ENCODE results near the gene PRUNE2.

The PRUNE2 gene

DNA sequence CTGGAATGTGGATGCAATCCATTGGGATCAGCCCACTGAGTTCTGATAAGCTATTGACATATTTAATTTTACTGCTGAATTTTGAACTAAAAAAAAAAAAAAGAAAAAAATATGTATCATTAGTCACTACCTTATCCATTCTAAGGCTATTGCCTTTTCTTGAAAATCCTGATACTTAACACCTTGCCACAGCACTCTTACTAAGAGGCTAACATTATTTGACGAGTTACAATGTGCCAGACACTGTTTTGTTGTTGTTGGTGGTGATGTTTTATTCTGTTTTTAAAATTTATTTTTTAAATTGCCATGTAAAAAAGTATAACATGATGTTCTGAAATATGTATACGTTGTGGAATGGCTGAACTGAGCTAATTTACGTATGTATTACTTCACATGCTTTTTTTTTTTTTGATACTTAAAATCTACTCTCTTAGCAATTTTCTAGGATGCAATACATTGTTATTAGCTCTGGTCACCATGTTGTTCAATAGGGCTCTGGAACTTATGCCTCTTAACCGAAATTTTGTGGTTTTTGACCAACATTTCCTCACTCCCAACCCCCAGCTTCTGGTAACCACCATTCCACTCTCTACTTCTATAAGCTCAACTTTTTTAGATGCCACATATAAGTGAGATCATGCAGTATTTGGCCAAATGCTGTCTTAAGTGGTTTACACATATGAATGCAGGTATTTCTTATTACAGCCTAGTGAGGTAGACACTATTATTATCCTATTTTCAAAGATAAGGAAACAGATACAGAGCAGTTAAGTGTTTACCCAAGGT, 276.5 kb downstream of the PRUNE2 start:
- Histone ChIP-seq H3K27ac (ENCODE audit: insufficient read depth, low read depth, low read length, poor library complexity, severe bottlenecking) (no peak overlapping the region), H3K9me3 (ENCODE audit: control insufficient read depth, low read length) (no peaks in the 10 kb centered on the region), H3K4me3 (ENCODE audit: insufficient read depth, low read depth, low read length) (no peak overlapping the region), H3K36me3 (ENCODE audit: control insufficient read depth, insufficient read depth, low read length) (no peaks in the 10 kb centered on the region), H3K4me1 (ENCODE audit: control insufficient read depth, insufficient read depth, low read length) (peaks cover 3% of the 10 kb centered on the region), H3K27me3 (ENCODE audit: control insufficient read depth, insufficient read depth, low read length, poor library complexity, severe bottlenecking) (no peaks in the 10 kb centered on the region)
- WGBS, 2 experiments, result 88 to 94% methylated on average over 3 of the region's 4 CpGs

GRCh38 chr9:76628155-76628554, 277.8 kb downstream of the PRUNE2 start:
- peaks cover 8% of the 10 kb centered on the region for H3K4me1 ChIP-seq (ENCODE audit: control insufficient read depth, insufficient read depth, low read length)
- H3K27me3 ChIP-seq (ENCODE audit: control insufficient read depth, insufficient read depth, low read length, poor library complexity, severe bottlenecking), result no peaks in the 10 kb centered on the region
- H3K4me3 ChIP-seq (ENCODE audit: insufficient read depth, low read depth, low read length), result no peak overlapping the region
- H3K9me3 ChIP-seq (ENCODE audit: control insufficient read depth, low read length), result no peaks in the 10 kb centered on the region
- 95 to 97% methylated on average over 4 to 5 of the region's 5 CpGs for WGBS, 2 experiments
- no peak overlapping the region for H3K27ac ChIP-seq (ENCODE audit: insufficient read depth, low read depth, low read length, poor library complexity, severe bottlenecking)
- H3K36me3 ChIP-seq (ENCODE audit: control insufficient read depth, insufficient read depth, low read length), result no peaks in the 10 kb centered on the region

GRCh38 chr9:76626980-76627379, 278.9 kb downstream of the PRUNE2 start:
- whole genome bisulfite sequencing, 2 experiments, result 95 to 97% methylated on average over 4 to 6 of the region's 7 CpGs
- H3K27me3 ChIP-seq (ENCODE audit: control insufficient read depth, insufficient read depth, low read length, poor library complexity, severe bottlenecking), result no peaks in the 10 kb centered on the region
- H3K4me3 ChIP-seq (ENCODE audit: insufficient read depth, low read depth, low read length), result no peak overlapping the region
- no peaks in the 10 kb centered on the region for H3K9me3 ChIP-seq (ENCODE audit: control insufficient read depth, low read length)
- peaks cover 8% of the 10 kb centered on the region for H3K4me1 ChIP-seq (ENCODE audit: control insufficient read depth, insufficient read depth, low read length)
- no peak overlapping the region for H3K27ac ChIP-seq (ENCODE audit: insufficient read depth, low read depth, low read length, poor library complexity, severe bottlenecking)
- H3K36me3 ChIP-seq (ENCODE audit: control insufficient read depth, insufficient read depth, low read length), result no peaks in the 10 kb centered on the region

DNA sequence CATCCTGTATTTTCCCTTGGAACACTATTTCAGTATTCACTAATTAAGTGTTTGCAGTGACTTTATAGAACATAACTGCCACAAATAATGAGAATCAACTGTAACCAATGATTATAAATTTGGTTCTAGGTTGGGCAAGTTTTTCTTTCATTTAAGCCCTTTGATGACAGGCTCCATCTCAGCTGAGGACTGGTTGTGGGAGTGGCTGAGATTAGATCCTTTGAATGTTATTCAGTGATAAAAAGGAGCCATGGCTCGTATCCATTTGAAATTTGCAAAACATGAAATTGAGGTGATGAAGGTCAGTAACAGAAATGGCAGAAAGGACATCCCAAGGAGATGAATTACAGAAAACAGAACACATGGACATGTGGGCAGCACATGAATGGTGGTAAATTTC, 279.8 kb downstream of the PRUNE2 start:
- Histone ChIP-seq H3K27ac (ENCODE audit: insufficient read depth, low read depth, low read length, poor library complexity, severe bottlenecking) (no peak overlapping the region), H3K4me1 (ENCODE audit: control insufficient read depth, insufficient read depth, low read length) (peaks cover 8% of the 10 kb centered on the region), H3K27me3 (ENCODE audit: control insufficient read depth, insufficient read depth, low read length, poor library complexity, severe bottlenecking) (no peaks in the 10 kb centered on the region), H3K4me3 (ENCODE audit: insufficient read depth, low read depth, low read length) (no peak overlapping the region), H3K36me3 (ENCODE audit: control insufficient read depth, insufficient read depth, low read length) (no peaks in the 10 kb centered on the region), H3K9me3 (ENCODE audit: control insufficient read depth, low read length) (no peaks in the 10 kb centered on the region)
- WGBS, 2 experiments, result 87 to 89% methylated on average over 1 of the region's 1 CpG

DNA sequence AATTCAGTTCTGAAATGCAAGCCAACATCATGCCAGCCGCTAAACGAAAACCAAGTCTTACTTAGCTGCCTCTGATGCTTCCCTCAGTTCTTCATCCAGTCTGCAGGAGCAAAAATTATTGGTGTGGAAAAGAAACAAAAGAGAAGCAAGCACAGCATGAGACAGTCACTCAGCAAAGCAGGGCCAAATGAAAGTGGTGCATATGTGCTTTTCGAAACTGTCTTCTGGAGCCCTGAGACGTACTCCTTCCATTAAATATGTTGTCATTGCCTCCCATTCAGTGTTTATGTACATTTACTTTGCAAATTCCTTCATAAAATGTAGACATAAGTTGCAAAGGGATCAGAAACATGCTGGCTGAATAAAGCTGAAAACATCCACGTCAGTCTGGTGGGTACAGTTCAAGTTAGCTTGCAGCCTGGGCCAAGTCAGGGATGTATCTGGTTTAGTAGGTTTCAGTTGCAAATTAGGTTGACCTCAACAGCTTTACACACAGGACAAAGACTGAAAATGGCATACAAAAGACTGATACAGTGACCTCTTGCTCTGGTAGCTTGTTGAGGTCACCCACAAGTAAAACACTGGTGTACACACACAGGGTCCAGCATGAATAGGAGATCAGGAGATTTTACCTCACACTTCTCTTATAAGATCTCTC, 281.4 kb downstream of the PRUNE2 start:
- H3K27me3 ChIP-seq (ENCODE audit: control insufficient read depth, insufficient read depth, low read length, poor library complexity, severe bottlenecking), result no peaks in the 10 kb centered on the region
- no peak overlapping the region for H3K27ac ChIP-seq (ENCODE audit: insufficient read depth, low read depth, low read length, poor library complexity, severe bottlenecking)
- no peak overlapping the region for H3K4me3 ChIP-seq (ENCODE audit: insufficient read depth, low read depth, low read length)
- no peaks in the 10 kb centered on the region for H3K36me3 ChIP-seq (ENCODE audit: control insufficient read depth, insufficient read depth, low read length)
- H3K9me3 ChIP-seq (ENCODE audit: control insufficient read depth, low read length), result no peaks in the 10 kb centered on the region
- peaks cover 8% of the 10 kb centered on the region for H3K4me1 ChIP-seq (ENCODE audit: control insufficient read depth, insufficient read depth, low read length)
- 83 to 85% methylated on average over 5 of the region's 5 CpGs for WGBS, 2 experiments

- Histone ChIP-seq H3K27ac (ENCODE audit: insufficient read depth, low read depth, low read length, poor library complexity, severe bottlenecking) (no peak overlapping the region), H3K4me3 (ENCODE audit: insufficient read depth, low read depth, low read length) (no peak overlapping the region), H3K9me3 (ENCODE audit: control insufficient read depth, low read length) (no peaks in the 10 kb centered on the region), H3K27me3 (ENCODE audit: control insufficient read depth, insufficient read depth, low read length, poor library complexity, severe bottlenecking) (no peaks in the 10 kb centered on the region), H3K36me3 (ENCODE audit: control insufficient read depth, insufficient read depth, low read length) (no peaks in the 10 kb centered on the region), H3K4me1 (ENCODE audit: control insufficient read depth, insufficient read depth, low read length) (peaks cover 8% of the 10 kb centered on the region)
- WGBS, 2 experiments, result 90 to 96% methylated on average over 2 to 3 of the region's 3 CpGs
Measured at GRCh38 chr9:76620996-76621395, 284.9 kb downstream of the PRUNE2 start.

- WGBS, 2 experiments, result 93 to 95% methylated on average over 1 to 3 of the region's 3 CpGs
Measured at GRCh38 chr9:76620581-76620980, 285.3 kb downstream of the PRUNE2 start.

GRCh38 chr9:76619640-76620039, 286.3 kb downstream of the PRUNE2 start:
- Histone ChIP-seq H3K27ac (ENCODE audit: insufficient read depth, low read depth, low read length, poor library complexity, severe bottlenecking) (no peak overlapping the region), H3K27me3 (ENCODE audit: control insufficient read depth, insufficient read depth, low read length, poor library complexity, severe bottlenecking) (no peaks in the 10 kb centered on the region), H3K4me3 (ENCODE audit: insufficient read depth, low read depth, low read length) (no peak overlapping the region), H3K36me3 (ENCODE audit: control insufficient read depth, insufficient read depth, low read length) (no peaks in the 10 kb centered on the region), H3K4me1 (ENCODE audit: control insufficient read depth, insufficient read depth, low read length) (peaks cover 8% of the 10 kb centered on the region), H3K9me3 (ENCODE audit: control insufficient read depth, low read length) (no peaks in the 10 kb centered on the region)
- 42 to 50% methylated on average over 2 of the region's 2 CpGs for WGBS, 2 experiments

More at GRCh38 chr9:76620581-76620980, 285.3 kb downstream of the PRUNE2 start:
- Histone ChIP-seq H3K27ac (ENCODE audit: insufficient read depth, low read depth, low read length, poor library complexity, severe bottlenecking) (no peak overlapping the region), H3K4me3 (ENCODE audit: insufficient read depth, low read depth, low read length) (no peak overlapping the region), H3K27me3 (ENCODE audit: control insufficient read depth, insufficient read depth, low read length, poor library complexity, severe bottlenecking) (no peaks in the 10 kb centered on the region), H3K9me3 (ENCODE audit: control insufficient read depth, low read length) (no peaks in the 10 kb centered on the region), H3K4me1 (ENCODE audit: control insufficient read depth, insufficient read depth, low read length) (peaks cover 8% of the 10 kb centered on the region), H3K36me3 (ENCODE audit: control insufficient read depth, insufficient read depth, low read length) (no peaks in the 10 kb centered on the region)

DNA sequence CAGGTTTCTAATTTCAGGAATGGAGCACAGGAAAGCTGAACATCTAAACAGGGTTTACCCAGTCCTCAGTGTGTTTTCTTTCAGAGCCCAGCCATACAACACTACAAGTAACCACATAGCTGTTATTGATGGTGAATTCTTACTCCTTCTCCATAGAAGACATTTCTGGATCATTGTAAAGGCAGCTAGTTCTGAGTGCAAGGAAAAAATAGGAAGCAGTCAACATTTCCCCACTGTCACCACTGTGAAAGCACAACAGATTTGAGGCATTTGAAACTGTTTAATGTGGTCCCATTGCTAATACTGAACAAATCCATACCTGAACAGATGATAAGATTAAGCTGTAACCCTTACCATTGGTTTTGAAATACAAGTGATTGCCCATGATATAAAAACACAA, 286.7 kb downstream of the PRUNE2 start:
- H3K4me3 ChIP-seq (ENCODE audit: insufficient read depth, low read depth, low read length), result no peak overlapping the region
- no peaks in the 10 kb centered on the region for H3K27me3 ChIP-seq (ENCODE audit: control insufficient read depth, insufficient read depth, low read length, poor library complexity, severe bottlenecking)
- no peaks in the 10 kb centered on the region for H3K36me3 ChIP-seq (ENCODE audit: control insufficient read depth, insufficient read depth, low read length)
- peaks cover 4% of the 10 kb centered on the region for H3K4me1 ChIP-seq (ENCODE audit: control insufficient read depth, insufficient read depth, low read length)
- H3K9me3 ChIP-seq (ENCODE audit: control insufficient read depth, low read length), result no peaks in the 10 kb centered on the region
- H3K27ac ChIP-seq (ENCODE audit: insufficient read depth, low read depth, low read length, poor library complexity, severe bottlenecking), result no peak overlapping the region

DNA sequence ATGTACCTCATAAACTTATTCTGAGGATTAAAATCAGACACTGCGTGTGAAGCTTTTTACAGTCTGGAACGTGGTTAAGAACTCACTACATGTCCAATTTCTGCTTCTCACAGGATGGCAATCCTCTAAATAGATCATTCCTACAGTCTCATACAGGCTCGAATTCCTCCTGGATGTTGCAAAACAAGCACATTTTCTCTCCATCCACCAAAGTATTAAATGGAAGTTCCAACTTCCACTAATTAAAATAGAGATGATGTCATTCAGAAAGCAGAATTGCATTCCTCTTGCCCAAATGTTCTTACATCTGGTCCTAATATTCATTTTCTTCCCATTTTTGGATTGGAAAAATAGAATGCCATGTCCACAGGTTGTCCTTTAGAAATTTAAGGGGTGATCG, 287.2 kb downstream of the PRUNE2 start:
- Histone ChIP-seq H3K4me1 (ENCODE audit: control insufficient read depth, insufficient read depth, low read length) (peaks cover under 1% of the 10 kb centered on the region), H3K27me3 (ENCODE audit: control insufficient read depth, insufficient read depth, low read length, poor library complexity, severe bottlenecking) (no peaks in the 10 kb centered on the region), H3K27ac (ENCODE audit: insufficient read depth, low read depth, low read length, poor library complexity, severe bottlenecking) (no peak overlapping the region), H3K36me3 (ENCODE audit: control insufficient read depth, insufficient read depth, low read length) (no peaks in the 10 kb centered on the region), H3K4me3 (ENCODE audit: insufficient read depth, low read depth, low read length) (no peak overlapping the region), H3K9me3 (ENCODE audit: control insufficient read depth, low read length) (no peaks in the 10 kb centered on the region)
- WGBS, 2 experiments, result 95 to 99% methylated on average over 4 of the region's 4 CpGs
